T-cell (primary cell): Measurements from ENCODE around the gene NOPCHAP1. TPM values are rescaled to one million over a fixed set of nuclear protein-coding genes. Genes with fewer than 3 reads are reported as not detected.

ENCODE experiments used
- ATAC-seq, 4 experiments: fragments of 200-7000 bp in 3 of 4; fragments of 150-1000 bp in 1 of 4; cut with Tn5 transposase; replicated peaks in 1 of 4; 1 replicate in 3 of 4; 2 replicates in 1 of 4; pipeline ENCODE4 v1.10.0; 2021; ENCODE audit warnings: moderate library complexity in 3 of 4, mild to moderate bottlenecking in 2 of 4, moderate number of reproducible peaks in 1 of 4
- CTCF ChIA-PET, 2 donors: fragments of 300-600 bp; sonication (Branson Sonifier 250); formaldehyde crosslinking; loops; one replicate each; lab custom pipeline; 2022; ENCODE audit warnings: antibody characterized with exemption in 2 of 2; lab: Charles Lee
- POLR2A ChIA-PET, 2 donors: fragments of 300-600 bp; sonication (Branson Sonifier 250); formaldehyde crosslinking; loops; one replicate each; lab custom pipeline; 2022; ENCODE audit warnings: antibody characterized with exemption in 2 of 2; lab: Charles Lee
- DNase-seq, 35 experiments: peaks; one replicate each; pipeline versions ENCODE4 v3.0.0 to v3.0.0-alpha.2; 2013 to 2023
- H3K27ac ChIP-seq: one replicate; pipeline ENCODE4 v1.5.1; 2013; ENCODE audit warnings: low read length
- H3K27me3 ChIP-seq, 2 experiments: replicated peaks in 1 of 2; 1 replicate in 1 of 2; 2 replicates in 1 of 2; pipeline versions ENCODE4 v1.6.1 to v1.7.0; 2013; ENCODE audit warnings: low read length in 1 of 2, mixed read lengths in 1 of 2; ENCODE audit not compliant: control insufficient read depth in 2 of 2, insufficient read depth in 2 of 2; ENCODE audit errors: extremely low read depth in 1 of 2
- H3K36me3 ChIP-seq, 2 donors: 1 replicate in 1 of 2; 2 replicates in 1 of 2; pipeline versions ENCODE4 v1.6.1 to v1.7.0; 2013; ENCODE audit warnings: low read length in 1 of 2; ENCODE audit not compliant: control insufficient read depth in 2 of 2, insufficient read depth in 1 of 2; ENCODE audit errors: extremely low read depth in 1 of 2
- H3K4me1 ChIP-seq, 2 experiments: 1 replicate in 1 of 2; 2 replicates in 1 of 2; pipeline versions ENCODE4 v1.6.1 to v1.7.0; 2013; ENCODE audit warnings: low read length in 2 of 2, mixed read lengths in 1 of 2; ENCODE audit not compliant: insufficient read depth in 2 of 2, control insufficient read depth in 1 of 2; ENCODE audit errors: extremely low read depth in 1 of 2
- H3K4me3 ChIP-seq, 2 donors: 1 replicate in 1 of 2; 2 replicates in 1 of 2; pipeline versions ENCODE4 v1.5.1 to v1.7.0; 2013; ENCODE audit warnings: mild to moderate bottlenecking in 2 of 2, low read length in 1 of 2, moderate library complexity in 1 of 2; ENCODE audit not compliant: control insufficient read depth in 1 of 2; ENCODE audit errors: extremely low read depth in 1 of 2
- H3K9me3 ChIP-seq: 2 replicates; pipeline ENCODE4 v1.7.0; 2013
- H3K27ac Mint-ChIP-seq, 2 donors: one replicate each; pipeline ENCODE4 v1.8.0; 2020 to 2021; ENCODE audit warnings: mild to moderate bottlenecking in 2 of 2, mixed read lengths in 2 of 2
- H3K27me3 Mint-ChIP-seq, 2 donors: one replicate each; pipeline ENCODE4 v1.8.0; 2021 to 2022; ENCODE audit warnings: mixed read lengths in 2 of 2
- H3K36me3 Mint-ChIP-seq: one replicate; pipeline ENCODE4 v1.8.0; 2021; ENCODE audit warnings: mixed read lengths
- H3K4me1 Mint-ChIP-seq, 3 donors: one replicate each; pipeline ENCODE4 v1.8.0; 2020 to 2022; ENCODE audit warnings: mixed read lengths in 3 of 3, mild to moderate bottlenecking in 1 of 3
- H3K4me3 Mint-ChIP-seq, 3 donors: one replicate each; pipeline ENCODE4 v1.8.0; 2020 to 2022; ENCODE audit warnings: mild to moderate bottlenecking in 3 of 3, mixed read lengths in 3 of 3, moderate library complexity in 3 of 3
- H3K9me3 Mint-ChIP-seq, 3 donors: one replicate each; pipeline ENCODE4 v1.8.0; 2020 to 2022; ENCODE audit warnings: mixed read lengths in 3 of 3
- WGBS: methylation state at CpG from one replicate; pipeline ENCODE4 v1.1.5; 2013; ENCODE audit warnings: missing lambda C conversion rate; ENCODE audit not compliant: insufficient coverage; 5-methylcytosine and 5-hydroxymethylcytosine counted together
- total RNA-seq, 35 experiments: library from RNA in 6 of 35; stranded (reverse) in 6 of 35; fragments of 120-200 nt in 1 of 35; gene quantifications; one replicate each; pipeline versions ENCODE4 v1.2.1 to v1.2.4 and lab custom pipeline; 2013 to 2026

Gene NOPCHAP1
- total RNA-seq, 5 donors from 2014 or later (not counting 1 experiment from before 2014, with no cell fraction given): 11.4 to 15.5 (median 14.9) TPM

DNA sequence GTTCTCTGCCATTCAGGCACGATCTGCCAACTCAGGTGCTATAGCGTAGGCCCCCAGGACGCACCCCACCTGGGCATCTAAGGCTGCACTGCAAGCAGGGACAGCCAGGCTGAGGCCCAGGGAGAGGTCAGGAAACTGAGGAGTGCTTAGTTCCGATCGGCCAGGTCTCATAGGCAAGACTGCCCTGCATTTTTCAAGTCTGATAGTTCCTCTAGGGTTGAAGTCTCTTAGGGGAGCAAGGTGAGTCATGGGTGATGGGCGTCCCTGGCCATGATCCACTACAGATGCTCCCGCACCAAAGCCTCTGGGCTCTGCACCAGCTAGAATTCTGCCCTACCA is 13.2 kb downstream of the NOPCHAP1 start:
- Mint-ChIP-seq H3K27ac (no peak overlapping the region), H3K27me3 (no peaks in the 10 kb centered on the region), H3K4me1 (peaks cover 4 to 15% (median 12%) of the 10 kb centered on the region in 3 donors), H3K4me3 (no peak overlapping the region), H3K9me3 (peaks cover 0 to 15% (median 12%) of the 10 kb centered on the region in 3 donors), H3K36me3 (peaks cover 84% of the 10 kb centered on the region)
- DNase-seq (no peak), ATAC-seq (no peak)
- peaks cover 2% of the 10 kb centered on the region for H3K9me3 ChIP-seq
- no peaks in the 10 kb centered on the region for H3K4me1 ChIP-seq
- peaks cover 16 to 43% of the 10 kb centered on the region in 2 donors for H3K36me3 ChIP-seq
- ChIA-PET POLR2A (no interaction called here), CTCF (no interaction called here)
- 84% methylated on average over 5 of the region's 7 CpGs for WGBS
- H3K27me3 ChIP-seq: no peaks in the 10 kb centered on the region
- no peak overlapping the region for H3K4me3 ChIP-seq
- no peak overlapping the region for H3K27ac ChIP-seq

DNA sequence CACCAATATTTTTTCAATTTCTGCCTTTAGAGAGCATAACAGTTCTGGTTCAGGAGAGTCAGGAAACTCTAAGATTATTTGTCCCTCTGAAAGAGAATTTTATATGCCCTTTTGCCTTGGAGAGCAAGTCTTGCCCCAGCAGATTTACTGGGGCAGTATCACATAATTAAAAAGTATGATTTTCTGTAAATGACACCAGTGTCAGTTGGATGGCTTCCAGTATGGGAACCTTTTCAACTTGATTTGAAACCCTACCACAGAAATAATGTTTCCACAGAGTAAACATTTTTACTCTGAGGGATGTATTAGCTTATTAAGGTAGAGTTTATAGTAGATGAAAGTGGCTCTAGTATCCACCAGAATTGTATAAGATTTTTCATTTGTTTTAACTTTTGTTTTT is 15.4 kb downstream of the NOPCHAP1 start:
- no peaks in the 10 kb centered on the region for H3K4me1 ChIP-seq
- Mint-ChIP-seq H3K4me1 (peaks cover 4 to 15% (median 12%) of the 10 kb centered on the region in 3 donors), H3K27me3 (no peaks in the 10 kb centered on the region), H3K4me3 (no peak overlapping the region), H3K9me3 (peaks cover 0 to 15% (median 12%) of the 10 kb centered on the region in 3 donors), H3K27ac (no peak overlapping the region), H3K36me3 (peaks cover 88% of the 10 kb centered on the region)
- CTCF ChIA-PET: interaction anchor here in 1 of 2 donors (0.6 kb wide), 1 partner anchor 785 kb away, joined by 3 read pairs; no protein-coding TSS in a partner anchor
- no peak for DNase-seq
- POLR2A ChIA-PET: interaction anchor here in 1 of 2 donors (0.6 kb wide), 1 partner anchor 281 kb away, joined by 4 read pairs; no protein-coding TSS in a partner anchor
- no peak overlapping the region for H3K4me3 ChIP-seq
- H3K27me3 ChIP-seq: no peaks in the 10 kb centered on the region
- H3K27ac ChIP-seq: no peak overlapping the region
- peaks cover 16 to 34% of the 10 kb centered on the region in 2 donors for H3K36me3 ChIP-seq
- peaks cover 2% of the 10 kb centered on the region for H3K9me3 ChIP-seq
- no peak for ATAC-seq

DNA sequence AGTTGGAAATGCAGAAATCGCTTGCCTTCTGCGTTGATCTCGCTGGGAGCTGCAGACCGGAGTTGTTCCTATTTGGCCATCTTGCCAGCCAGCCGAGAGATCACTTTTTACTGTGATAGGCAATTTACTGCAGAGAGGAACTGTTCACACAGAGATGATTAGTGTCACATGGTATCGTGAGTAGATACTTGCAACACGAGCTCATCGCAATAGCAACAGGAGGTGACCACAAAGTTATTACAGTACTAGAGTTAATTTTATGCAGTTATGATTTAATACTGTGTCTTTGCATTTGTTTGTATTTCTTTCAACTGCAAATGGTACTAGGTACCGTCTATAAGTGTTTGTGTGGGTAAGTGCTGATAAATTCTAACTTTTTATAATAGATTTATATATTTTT is 27.8 kb downstream of the NOPCHAP1 start:
- Mint-ChIP-seq H3K27me3 (no peaks in the 10 kb centered on the region), H3K27ac (no peak overlapping the region), H3K4me3 (no peak overlapping the region), H3K36me3 (peaks cover 67% of the 10 kb centered on the region), H3K9me3 (peaks cover 8 to 19% (median 14%) of the 10 kb centered on the region in 3 donors), H3K4me1 (peaks cover 0 to 5% (median 0%) of the 10 kb centered on the region in 3 donors)
- H3K4me1 ChIP-seq: no peaks in the 10 kb centered on the region
- peaks cover 0 to 3% of the 10 kb centered on the region in 2 donors for H3K36me3 ChIP-seq
- CTCF ChIA-PET: interaction anchor here in 1 of 2 donors (0.6 kb wide), 1 partner anchor 693 kb away, joined by 5 read pairs; no protein-coding TSS in a partner anchor
- H3K9me3 ChIP-seq: no peaks in the 10 kb centered on the region
- DNase-seq: no peak
- H3K27ac ChIP-seq: no peak overlapping the region
- WGBS: 98% methylated on average over 6 of the region's 9 CpGs
- POLR2A ChIA-PET: no interaction called here
- no peak overlapping the region for H3K4me3 ChIP-seq
- H3K27me3 ChIP-seq: no peaks in the 10 kb centered on the region
- no peak for ATAC-seq

DNA sequence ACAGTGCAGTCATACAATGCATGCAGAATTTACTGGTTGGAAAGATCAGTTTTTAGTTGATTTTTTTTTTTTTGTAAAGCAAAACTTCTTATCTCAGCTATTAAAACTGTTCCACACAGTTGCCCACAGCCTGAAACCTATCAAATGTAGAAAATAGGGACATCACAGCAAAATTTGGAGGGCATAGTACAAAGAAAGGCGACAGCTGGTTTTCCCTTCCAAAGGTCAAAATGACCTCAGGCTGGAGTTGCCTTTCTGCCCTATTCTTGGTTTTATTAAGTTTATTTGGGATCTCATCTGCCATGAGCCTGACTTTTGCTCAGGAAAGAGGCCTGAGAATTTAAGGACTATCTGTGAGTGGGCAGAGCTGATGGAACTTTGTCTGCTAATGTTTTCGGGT is 28.5 kb downstream of the NOPCHAP1 start:
- no peaks in the 10 kb centered on the region for H3K4me1 ChIP-seq
- H3K27me3 ChIP-seq: no peaks in the 10 kb centered on the region
- ChIA-PET CTCF (no interaction called here), POLR2A (interaction anchor here in 1 of 2 donors (0.7 kb wide), 1 partner anchor 252 kb away, joined by 5 read pairs; no protein-coding TSS in a partner anchor)
- no peaks in the 10 kb centered on the region for H3K27me3 Mint-ChIP-seq
- no peak overlapping the region for H3K27ac Mint-ChIP-seq
- 100% methylated on average over 1 of the region's 2 CpGs for WGBS
- peaks cover 0 to 3% of the 10 kb centered on the region in 2 donors for H3K36me3 ChIP-seq
- no peak overlapping the region for H3K4me3 Mint-ChIP-seq
- H3K36me3 Mint-ChIP-seq: peaks cover 62% of the 10 kb centered on the region
- H3K4me1 Mint-ChIP-seq: peaks cover 0 to 5% (median 0%) of the 10 kb centered on the region in 3 donors
- H3K4me3 ChIP-seq: no peak overlapping the region
- DNase-seq: no peak
- no peaks in the 10 kb centered on the region for H3K9me3 ChIP-seq
- ATAC-seq: no peak
- peaks cover 8 to 19% (median 14%) of the 10 kb centered on the region in 3 donors for H3K9me3 Mint-ChIP-seq
- no peak overlapping the region for H3K27ac ChIP-seq

DNA sequence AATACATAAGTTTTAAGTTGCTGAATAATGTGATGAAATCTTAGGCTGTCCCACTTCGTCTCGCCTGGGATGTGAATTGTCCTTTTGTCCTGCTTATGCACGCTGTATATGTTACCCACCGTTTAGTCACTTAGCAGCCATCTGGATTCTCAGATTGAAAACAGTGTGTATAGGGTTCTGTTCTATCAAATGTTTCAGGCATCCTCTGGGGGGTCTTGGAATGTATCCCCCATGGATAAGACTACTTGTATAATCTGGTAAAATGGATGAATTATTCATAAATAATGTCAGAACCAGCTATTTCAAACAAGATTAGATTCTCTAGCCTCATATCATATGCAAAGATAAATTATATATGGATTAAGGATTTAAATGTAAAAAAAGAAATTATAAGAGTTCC is 29.4 kb downstream of the NOPCHAP1 start:
- 100% methylated on average over 2 of the region's 4 CpGs for WGBS
- CTCF ChIA-PET: interaction anchor here in 1 of 2 donors (0.7 kb wide), 1 partner anchor 1135 kb away, joined by 4 read pairs; no protein-coding TSS in a partner anchor

DNA sequence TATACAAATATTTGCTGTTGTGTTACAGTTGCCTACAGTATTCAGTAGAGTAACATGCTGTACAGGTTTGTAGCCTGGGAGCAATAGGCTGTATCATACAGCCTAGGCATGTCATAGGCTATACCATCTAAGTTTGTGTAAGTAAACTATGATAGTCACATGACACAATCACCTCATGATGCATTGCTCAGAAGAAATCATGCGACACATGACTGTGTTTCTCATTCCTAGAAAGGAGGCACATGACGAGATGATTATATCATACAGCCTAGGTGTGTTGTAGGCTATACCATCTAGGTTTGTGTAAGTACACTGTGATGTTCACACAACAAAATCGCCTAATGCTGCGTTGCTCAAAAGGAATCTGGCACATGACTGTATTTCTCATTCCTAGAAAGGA is 31.9 kb downstream of the NOPCHAP1 start:
- CTCF ChIA-PET: no interaction called here
- no peak for DNase-seq
- POLR2A ChIA-PET: no interaction called here
- Histone ChIP-seq H3K36me3 (peaks cover 0 to 3% of the 10 kb centered on the region in 2 donors), H3K27ac (no peak overlapping the region), H3K27me3 (no peaks in the 10 kb centered on the region), H3K4me3 (no peak overlapping the region), H3K9me3 (no peaks in the 10 kb centered on the region), H3K4me1 (no peaks in the 10 kb centered on the region)
- peaks cover 33% of the 10 kb centered on the region for H3K36me3 Mint-ChIP-seq
- WGBS: 100% methylated on average over 1 of the region's 4 CpGs
- H3K4me3 Mint-ChIP-seq: no peak overlapping the region
- H3K4me1 Mint-ChIP-seq: no peaks in the 10 kb centered on the region
- no peaks in the 10 kb centered on the region for H3K27me3 Mint-ChIP-seq
- no peaks in the 10 kb centered on the region for H3K9me3 Mint-ChIP-seq
- ATAC-seq: no peak
- no peak overlapping the region for H3K27ac Mint-ChIP-seq

More for the DNA sequence above, 29.4 kb downstream of the NOPCHAP1 start:
- H3K27ac ChIP-seq: no peak overlapping the region
- no peak overlapping the region for H3K4me3 ChIP-seq
- Mint-ChIP-seq H3K36me3 (peaks cover 53% of the 10 kb centered on the region), H3K27me3 (no peaks in the 10 kb centered on the region), H3K27ac (no peak overlapping the region), H3K4me1 (peaks cover 0 to 5% (median 0%) of the 10 kb centered on the region in 3 donors), H3K9me3 (peaks cover 4 to 11% (median 7%) of the 10 kb centered on the region in 3 donors), H3K4me3 (no peak overlapping the region)
- H3K9me3 ChIP-seq: no peaks in the 10 kb centered on the region
- POLR2A ChIA-PET: interaction anchor here in 1 of 2 donors (0.7 kb wide), 1 partner anchor 10 kb away, joined by 5 read pairs; no protein-coding TSS in a partner anchor
- peaks cover 0 to 3% of the 10 kb centered on the region in 2 donors for H3K36me3 ChIP-seq
- no peak for ATAC-seq
- no peaks in the 10 kb centered on the region for H3K4me1 ChIP-seq
- no peaks in the 10 kb centered on the region for H3K27me3 ChIP-seq
- no peak for DNase-seq
